Choroid plexus epithelial cell (primary cell): ENCODE measurements around the gene UBE2C.
A peak's percentile ranks its signal among the peaks of the same experiment; 100 is the strongest.

Source experiments
- DNase-seq: peaks from one replicate; pipeline ENCODE4 v3.0.0-alpha.2; 2010; ENCODE audit warnings: low read depth
- H3K4me3 ChIP-seq: 2 replicates; pipeline ENCODE4 v1.5.1; 2011; ENCODE audit warnings: low read depth, mild to moderate bottlenecking, control low read depth, low read length, moderate library complexity
- TF ChIP-seq, protein P1 (sequence below): conservative IDR thresholded peaks from 2 replicates; pipeline ENCODE4 v1.5.1; 2011; ENCODE audit warnings: low read depth, mild to moderate bottlenecking, control low read depth, inconsistent platforms, low read length, moderate library complexity

The UBE2C gene

DNA sequence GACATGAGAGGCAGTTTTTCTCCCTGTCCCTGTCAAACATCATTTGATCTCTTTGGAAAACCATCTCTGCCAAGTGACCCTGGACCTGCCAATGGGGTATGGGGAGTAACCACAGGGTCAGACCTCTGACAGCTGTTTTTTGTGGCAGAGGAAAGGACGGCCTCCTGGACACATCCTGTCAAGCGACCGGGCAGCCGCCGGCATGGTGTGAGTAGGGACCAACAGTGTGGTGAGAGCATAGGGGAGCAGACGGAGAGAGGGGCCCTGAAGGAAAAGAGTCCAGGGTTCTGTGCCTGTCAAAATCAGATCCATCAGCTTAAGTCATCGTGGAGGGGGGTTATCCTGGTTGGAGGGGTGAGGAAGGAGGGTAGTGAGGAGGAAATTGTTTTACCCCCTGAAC, 10.6 kb upstream of the UBE2C start:
- no peak overlapping the region for H3K4me3 ChIP-seq
- DNase-seq, result no peak
- TF ChIP-seq, protein P1, sequence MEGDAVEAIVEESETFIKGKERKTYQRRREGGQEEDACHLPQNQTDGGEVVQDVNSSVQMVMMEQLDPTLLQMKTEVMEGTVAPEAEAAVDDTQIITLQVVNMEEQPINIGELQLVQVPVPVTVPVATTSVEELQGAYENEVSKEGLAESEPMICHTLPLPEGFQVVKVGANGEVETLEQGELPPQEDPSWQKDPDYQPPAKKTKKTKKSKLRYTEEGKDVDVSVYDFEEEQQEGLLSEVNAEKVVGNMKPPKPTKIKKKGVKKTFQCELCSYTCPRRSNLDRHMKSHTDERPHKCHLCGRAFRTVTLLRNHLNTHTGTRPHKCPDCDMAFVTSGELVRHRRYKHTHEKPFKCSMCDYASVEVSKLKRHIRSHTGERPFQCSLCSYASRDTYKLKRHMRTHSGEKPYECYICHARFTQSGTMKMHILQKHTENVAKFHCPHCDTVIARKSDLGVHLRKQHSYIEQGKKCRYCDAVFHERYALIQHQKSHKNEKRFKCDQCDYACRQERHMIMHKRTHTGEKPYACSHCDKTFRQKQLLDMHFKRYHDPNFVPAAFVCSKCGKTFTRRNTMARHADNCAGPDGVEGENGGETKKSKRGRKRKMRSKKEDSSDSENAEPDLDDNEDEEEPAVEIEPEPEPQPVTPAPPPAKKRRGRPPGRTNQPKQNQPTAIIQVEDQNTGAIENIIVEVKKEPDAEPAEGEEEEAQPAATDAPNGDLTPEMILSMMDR, result no peak

- no peak for DNase-seq
- no peak overlapping the region for H3K4me3 ChIP-seq
- TF ChIP-seq, protein P1, result no peak
Observed at GRCh38 chr20:45810191-45810970, 2.1 kb upstream of the UBE2C start.

GRCh38 chr20:45813006-45813340, 529 bp downstream of the UBE2C start:
- peak overlapping the region; percentile 78 for H3K4me3 ChIP-seq
- no peak for DNase-seq
- TF ChIP-seq, protein P1, result no peak

- no peak overlapping the region for H3K4me3 ChIP-seq
- DNase-seq, result no peak
- TF ChIP-seq, protein P1, result no peak
Observed at GRCh38 chr20:45813489-45813888, 1.0 kb downstream of the UBE2C start.

DNA sequence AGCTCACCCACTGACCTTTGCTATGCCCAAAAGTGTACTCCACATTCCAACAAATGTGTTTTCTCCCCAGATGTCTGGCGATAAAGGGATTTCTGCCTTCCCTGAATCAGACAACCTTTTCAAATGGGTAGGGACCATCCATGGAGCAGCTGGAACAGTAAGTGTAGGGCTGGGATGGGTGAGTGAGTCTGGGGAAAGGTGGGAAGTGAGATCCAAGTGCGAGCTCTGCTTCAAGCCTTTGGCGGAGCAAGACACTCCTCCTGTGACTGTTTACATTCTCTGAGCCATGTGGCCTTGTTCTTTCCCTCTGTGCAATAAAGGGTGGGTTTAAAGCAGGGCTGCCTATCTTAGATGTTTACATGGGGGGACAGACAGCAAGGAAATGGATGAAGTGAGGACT, 1.9 kb downstream of the UBE2C start:
- TF ChIP-seq, protein P1, result no peak
- no peak overlapping the region for H3K4me3 ChIP-seq
- DNase-seq, result no peak

GRCh38 chr20:45816951-45817350, 4.5 kb downstream of the UBE2C start:
- no peak for DNase-seq
- TF ChIP-seq, protein P1, result no peak
- no peak overlapping the region for H3K4me3 ChIP-seq
